ENCODE data around the gene DLL3. TPM values are rescaled to one million over a fixed set of nuclear protein-coding genes. Genes with fewer than 3 reads are reported as not detected.

The DLL3 gene
- total and polyA plus RNA-seq, 2 experiments from 2014 or later: 9.8 to 15.6 TPM

- H3F3A ChIP-seq (replicated peaks; ENCODE audit: low read depth): 0 out of 2 replicates have a peak, but pooled peaks cover 11% of the 10 kb centered on the region
- peak within 1 kb of the TSS; percentile 97 for H2AFZ ChIP-seq
- Mint-ChIP-seq H3K27ac (peak within 1 kb of the TSS; percentile 70; the same call in 1 of the 2 replicates), H3K4me3 (peak within 1 kb of the TSS; percentile 88), H3K9me3 (peaks cover 9% of the 10 kb centered on the region; the same call in 2 of the 3 replicates), H3K27me3 (ENCODE audit: insufficient read depth, low read depth, poor library complexity) (peaks cover 31% of the 10 kb centered on the region), H3K4me1 (peaks cover 25% of the 10 kb centered on the region), H3K36me3 (ENCODE audit: low read depth) (peaks cover 19% of the 10 kb centered on the region)
- H3K9me2 ChIP-seq (ENCODE audit: insufficient read depth): no peaks in the 10 kb centered on the region
- TF ChIP-seq POLR2AphosphoS5 (IDR thresholded peaks at IDR 0.05; ENCODE audit: low read depth) (peak; percentile 47), ZNF114 (CRISPR knock-in tag; IDR thresholded peaks at IDR 0.05) (no peak), CTCF (conservative IDR thresholded peaks at IDR 0.05; ENCODE audit: low read depth in 2 of 2) (peak; percentile 34 to 53), NANOG (IDR thresholded peaks at IDR 0.05; ENCODE audit: borderline replicate concordance) (no peak), CREB1 (CRISPR knock-in tag; IDR thresholded peaks at IDR 0.05; ENCODE audit: low read depth) (0 out of 2 replicates have a peak, but pooled peaks have one; percentile 2)
- peaks cover 16% of the 10 kb centered on the region for H3K79me2 ChIP-seq (replicated peaks; ENCODE audit: insufficient read depth)
- H3K27me3 ChIP-seq (ENCODE audit: insufficient read depth): peaks cover 19% of the 10 kb centered on the region
- ATAC-seq (peak; percentile 77), DNase-seq (ENCODE audit: low spot score) (peak; percentile 94)
- peak within 1 kb of the TSS; percentile 94 for H3K4me2 ChIP-seq
- peak within 1 kb of the TSS; percentile 99 for H3K4me3 ChIP-seq
- 0 out of 2 replicates have a peak, but pooled peaks cover 4% of the 10 kb centered on the region for H4K20me1 ChIP-seq (replicated peaks; ENCODE audit: insufficient read depth)
- H3K36me3 ChIP-seq (ENCODE audit: insufficient read depth): no peaks in the 10 kb centered on the region
- peak within 1 kb of the TSS; percentile 92 for H3K27ac ChIP-seq (ENCODE audit: low read depth)
- H3K4me1 ChIP-seq (ENCODE audit: insufficient read depth): peaks cover 15% of the 10 kb centered on the region; the same call in 1 of the 2 replicates
These were observed 16.2 kb downstream of the DLL3 start, which contains the start of gene SELENOV for GRCh38 chr19:39514840-39515550. Gene SELENOV (plus strand): TSS chr19:39515139. CDS start chr19:39515213, 74 bp downstream.

GRCh38 chr19:39515551-39516191, 16.9 kb downstream of the DLL3 start:
- Histone ChIP-seq H3K79me2 (replicated peaks; ENCODE audit: insufficient read depth) (peaks cover 16% of the 10 kb centered on the region), H3K27ac (ENCODE audit: low read depth) (peak overlapping the region; percentile 92), H4K20me1 (replicated peaks; ENCODE audit: insufficient read depth) (0 out of 2 replicates have a peak, but pooled peaks cover 4% of the 10 kb centered on the region), H3K4me1 (ENCODE audit: insufficient read depth) (peaks cover 15% of the 10 kb centered on the region; the same call in 1 of the 2 replicates), H2AFZ (peak overlapping the region; percentile 97), H3K4me2 (peak overlapping the region; percentile 94), H3K27me3 (ENCODE audit: insufficient read depth) (peaks cover 17% of the 10 kb centered on the region), H3K9me2 (ENCODE audit: insufficient read depth) (no peaks in the 10 kb centered on the region), H3K36me3 (ENCODE audit: insufficient read depth) (no peaks in the 10 kb centered on the region), H3F3A (replicated peaks; ENCODE audit: low read depth) (0 out of 2 replicates have a peak, but pooled peaks cover 11% of the 10 kb centered on the region), H3K4me3 (peak overlapping the region; percentile 99)
- Mint-ChIP-seq H3K9me3 (peaks cover 9% of the 10 kb centered on the region; the same call in 2 of the 3 replicates), H3K4me1 (peaks cover 25% of the 10 kb centered on the region), H3K4me3 (peak overlapping the region; percentile 88), H3K36me3 (ENCODE audit: low read depth) (peaks cover 25% of the 10 kb centered on the region), H3K27me3 (ENCODE audit: insufficient read depth, low read depth, poor library complexity) (peaks cover 31% of the 10 kb centered on the region), H3K27ac (peak overlapping the region; percentile 92)
- TF ChIP-seq CREB1 (CRISPR knock-in tag; IDR thresholded peaks at IDR 0.05; ENCODE audit: low read depth): 0 out of 2 replicates have a peak, but pooled peaks have one; percentile 3
- TF ChIP-seq NANOG (IDR thresholded peaks at IDR 0.05; ENCODE audit: borderline replicate concordance): no peak
- peak; percentile 28; the same call in 1 of the 2 replicates for TF ChIP-seq POLR2AphosphoS5 (IDR thresholded peaks at IDR 0.05; ENCODE audit: low read depth)
- TF ChIP-seq ETS1 (IDR thresholded peaks at IDR 0.05): no peak
- peak; percentile 95 for DNase-seq (ENCODE audit: low spot score)
- peak; percentile 82 for ATAC-seq
